ENCODE data around the gene LAT. TPM values are rescaled to one million over a fixed set of nuclear protein-coding genes. Genes with fewer than 3 reads are reported as not detected.
A peak's percentile ranks its signal among the peaks of the same experiment; 100 is the strongest.
"Not testable (repeated sequence)": the region's sequence is repeated elsewhere in the genome, so short reads cannot be mapped to it uniquely, and the experiment has no call there.

LAT gene
- total and polyA plus RNA-seq, 10 donors, result 28.6 to 54.2 (median 32.6) TPM

DNA sequence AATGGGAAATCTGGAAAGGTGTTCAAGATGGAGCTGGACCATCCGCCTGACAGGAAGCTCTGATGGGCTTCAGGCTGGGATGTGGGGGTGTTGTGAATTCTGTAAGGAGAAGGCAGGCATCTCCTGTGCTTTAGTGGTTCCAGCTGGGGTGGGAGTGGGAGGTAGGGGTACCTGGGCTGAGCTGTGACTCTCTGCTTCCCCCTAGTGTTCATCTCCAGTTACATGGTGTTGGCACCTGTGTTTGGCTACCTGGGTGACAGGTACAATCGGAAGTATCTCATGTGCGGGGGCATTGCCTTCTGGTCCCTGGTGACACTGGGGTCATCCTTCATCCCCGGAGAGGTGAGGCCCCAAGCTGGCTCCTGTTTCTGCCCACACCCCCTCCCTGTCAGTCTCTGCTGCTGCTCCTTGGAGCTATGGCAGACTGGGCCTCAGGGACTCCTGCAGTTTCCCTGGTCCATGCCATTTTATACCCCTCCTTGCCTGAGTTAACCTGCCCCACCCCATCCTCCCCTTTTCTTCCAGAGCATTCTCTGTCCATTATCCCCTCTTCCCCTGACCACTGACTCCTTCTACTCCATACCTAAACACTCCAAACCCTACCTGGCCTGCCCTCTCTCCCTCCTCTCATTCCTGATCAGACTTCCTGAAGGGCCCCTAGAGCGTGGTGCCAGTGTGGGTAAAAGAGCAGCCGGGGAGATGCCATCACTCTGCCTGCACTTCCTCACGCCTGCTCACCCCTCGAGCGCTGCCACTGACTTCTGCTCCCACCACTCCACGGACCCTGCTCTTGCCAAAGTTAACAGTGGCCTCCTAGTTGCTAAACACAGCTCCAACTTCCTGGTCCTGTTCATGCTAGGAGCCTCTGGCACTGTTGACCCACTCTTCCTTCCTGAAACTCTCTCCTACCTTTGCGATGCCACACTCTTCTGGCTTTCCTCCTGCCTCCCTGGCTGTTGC is 6.9 kb upstream of the LAT start:
- no peak for TF ChIP-seq POLR2AphosphoS5 (IDR thresholded peaks at IDR 0.05)
- TF ChIP-seq, protein P1, sequence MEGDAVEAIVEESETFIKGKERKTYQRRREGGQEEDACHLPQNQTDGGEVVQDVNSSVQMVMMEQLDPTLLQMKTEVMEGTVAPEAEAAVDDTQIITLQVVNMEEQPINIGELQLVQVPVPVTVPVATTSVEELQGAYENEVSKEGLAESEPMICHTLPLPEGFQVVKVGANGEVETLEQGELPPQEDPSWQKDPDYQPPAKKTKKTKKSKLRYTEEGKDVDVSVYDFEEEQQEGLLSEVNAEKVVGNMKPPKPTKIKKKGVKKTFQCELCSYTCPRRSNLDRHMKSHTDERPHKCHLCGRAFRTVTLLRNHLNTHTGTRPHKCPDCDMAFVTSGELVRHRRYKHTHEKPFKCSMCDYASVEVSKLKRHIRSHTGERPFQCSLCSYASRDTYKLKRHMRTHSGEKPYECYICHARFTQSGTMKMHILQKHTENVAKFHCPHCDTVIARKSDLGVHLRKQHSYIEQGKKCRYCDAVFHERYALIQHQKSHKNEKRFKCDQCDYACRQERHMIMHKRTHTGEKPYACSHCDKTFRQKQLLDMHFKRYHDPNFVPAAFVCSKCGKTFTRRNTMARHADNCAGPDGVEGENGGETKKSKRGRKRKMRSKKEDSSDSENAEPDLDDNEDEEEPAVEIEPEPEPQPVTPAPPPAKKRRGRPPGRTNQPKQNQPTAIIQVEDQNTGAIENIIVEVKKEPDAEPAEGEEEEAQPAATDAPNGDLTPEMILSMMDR (IDR thresholded peaks at IDR 0.05 in 8 of 11, conservative IDR thresholded peaks at IDR 0.05 in 3 of 11), result peak in 8 of 11 experiments; percentile 17 to 54 (median 46)
- intact Hi-C loops (cut with DNase I; ENCODE audit: low total_unique reads), result no loop called here
- WGBS, 5 donors, result 66 to 83% (median 75%) methylated on average over 11 of the region's 11 CpGs
- DNase-seq, result no peak
- Histone ChIP-seq H3K27me3 (replicated peaks in 1 of 7) (no peaks in the 10 kb centered on the region), H3K9me3 (peaks cover 0 to 8% (median 6%) of the 10 kb centered on the region in 8 donors), H3K27ac (no peak overlapping the region), H3K4me3 (no peak overlapping the region), H3K36me3 (peaks cover 3 to 69% (median 48%) of the 10 kb centered on the region in 6 donors), H3K4me1 (peaks cover 13 to 57% (median 37%) of the 10 kb centered on the region in 6 donors)

DNA sequence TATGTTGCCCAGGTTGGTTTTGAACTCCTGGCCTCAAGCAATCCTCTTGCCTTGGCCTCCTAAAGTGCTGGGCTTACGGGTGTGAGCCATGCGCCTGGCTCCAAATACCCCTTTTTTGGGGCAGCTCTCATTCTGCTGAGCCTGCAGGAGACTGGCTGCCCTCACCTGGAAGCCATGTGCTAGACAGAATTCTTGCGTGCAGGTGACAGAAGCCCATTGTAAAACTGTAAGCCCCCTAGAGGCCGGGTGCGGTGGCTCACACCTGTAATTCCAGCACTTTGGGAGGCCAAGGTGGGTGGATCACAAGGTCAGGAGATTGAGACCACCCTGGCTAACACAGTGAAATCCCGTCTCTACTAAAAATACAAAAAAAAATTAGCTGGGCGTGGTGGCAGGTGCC is 4.5 kb upstream of the LAT start:
- H3K9me3 ChIP-seq; H3K27me3 ChIP-seq (replicated peaks in 1 of 7); H3K27ac ChIP-seq; DNase-seq; intact Hi-C loops (cut with DNase I; ENCODE audit: low total_unique reads); H3K4me3 ChIP-seq: not testable (repeated sequence)
- Histone ChIP-seq H3K4me1 (peaks cover 21 to 62% (median 41%) of the 10 kb centered on the region in 6 donors), H3K36me3 (peaks cover 3 to 93% (median 63%) of the 10 kb centered on the region in 6 donors)
- 79 to 92% (median 90%) methylated on average over 7 of the region's 7 CpGs for WGBS, 5 donors

DNA sequence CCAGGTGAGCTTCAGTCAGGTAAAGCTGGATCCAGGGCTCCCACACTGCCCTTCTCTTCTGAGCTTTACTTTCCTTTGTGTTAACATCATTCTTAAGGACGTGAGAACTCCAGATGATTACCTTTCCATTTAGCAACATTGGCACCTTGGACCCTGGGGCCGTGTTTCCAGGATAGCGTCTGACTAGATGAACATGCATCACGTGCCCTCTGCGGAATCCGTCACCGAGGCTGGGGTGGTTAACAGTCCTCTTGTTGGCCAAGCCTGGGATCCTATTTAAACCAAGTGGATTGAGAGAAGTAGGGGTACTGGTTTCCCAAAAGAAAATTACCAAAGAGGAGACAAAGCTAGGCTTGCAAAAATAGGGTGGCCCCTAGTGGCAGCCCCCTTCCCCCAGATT is 3.9 kb upstream of the LAT start:
- H3K27ac ChIP-seq, result no peak overlapping the region
- H3K4me3 ChIP-seq, result no peak overlapping the region
- peaks cover 15 to 62% (median 39%) of the 10 kb centered on the region in 6 donors for H3K4me1 ChIP-seq
- peak; percentile 75 for DNase-seq
- no peak for TF ChIP-seq POLR2AphosphoS5 (IDR thresholded peaks at IDR 0.05)
- H3K27me3 ChIP-seq (replicated peaks in 1 of 7), result no peaks in the 10 kb centered on the region
- H3K9me3 ChIP-seq, result peaks cover 0 to 8% (median 6%) of the 10 kb centered on the region in 8 donors
- peaks cover 3 to 99% (median 63%) of the 10 kb centered on the region in 6 donors for H3K36me3 ChIP-seq
- intact Hi-C loops (cut with DNase I; ENCODE audit: low total_unique reads), result no loop called here
- 88 to 98% (median 97%) methylated on average over 7 of the region's 7 CpGs for WGBS, 5 donors

DNA sequence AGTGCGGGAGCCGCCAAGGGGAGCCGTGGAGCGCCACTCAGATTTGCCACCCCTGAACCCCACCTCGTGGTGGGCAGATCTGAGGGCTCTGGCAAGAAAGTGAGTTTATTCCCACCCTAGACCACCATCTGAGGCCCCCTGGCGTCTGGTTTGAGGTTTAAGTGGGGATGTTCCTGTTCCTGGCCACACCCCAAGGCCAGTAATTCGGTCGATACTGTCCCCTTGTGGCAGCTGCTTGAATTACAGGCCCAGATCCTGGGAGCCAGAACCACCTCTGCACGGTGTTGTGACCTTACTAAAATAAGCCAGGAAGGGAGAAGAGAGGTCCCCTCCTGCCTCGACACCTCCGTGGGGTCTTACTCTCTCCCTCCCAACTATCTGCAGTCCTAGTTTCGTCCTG is 3.3 kb upstream of the LAT start:
- Histone ChIP-seq H3K4me1 (peaks cover 10 to 62% (median 33%) of the 10 kb centered on the region in 6 donors), H3K36me3 (peaks cover 3 to 100% (median 64%) of the 10 kb centered on the region in 6 donors), H3K4me3 (no peak overlapping the region), H3K27me3 (replicated peaks in 1 of 7) (no peaks in the 10 kb centered on the region), H3K27ac (no peak overlapping the region), H3K9me3 (peaks cover 0 to 10% (median 6%) of the 10 kb centered on the region in 8 donors)
- TF ChIP-seq POLR2A (IDR thresholded peaks at IDR 0.05) (no peak), POLR2AphosphoS5 (IDR thresholded peaks at IDR 0.05) (no peak)
- TF ChIP-seq, protein P1 (IDR thresholded peaks at IDR 0.05 in 8 of 11, conservative IDR thresholded peaks at IDR 0.05 in 3 of 11), result peak in 9 of 11 experiments; percentile 8 to 55 (median 36)
- intact Hi-C loops (cut with DNase I; ENCODE audit: low total_unique reads), result no loop called here
- WGBS, 5 donors, result 82 to 89% (median 85%) methylated on average over 11 to 12 of the region's 12 CpGs
- no peak for DNase-seq

DNA sequence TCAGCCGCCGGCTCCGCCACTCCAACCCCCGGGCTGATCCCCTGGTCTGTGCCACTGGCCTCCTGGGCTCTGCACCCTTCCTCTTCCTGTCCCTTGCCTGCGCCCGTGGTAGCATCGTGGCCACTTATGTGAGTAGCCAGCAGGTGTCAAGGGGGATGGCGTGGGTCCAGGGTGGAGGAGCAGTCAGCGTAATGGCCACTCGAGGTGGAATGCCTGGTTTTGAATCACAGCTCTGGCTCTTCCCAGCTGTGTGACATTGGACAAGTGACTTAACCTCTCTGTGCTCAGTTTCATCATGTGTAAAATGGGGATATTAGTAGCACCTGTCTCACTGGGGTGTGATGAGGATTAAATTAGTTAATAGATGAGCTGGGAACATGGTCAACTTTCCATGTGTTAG is 2.4 kb upstream of the LAT start:
- intact Hi-C loops (cut with DNase I; ENCODE audit: low total_unique reads), result no loop called here
- TF ChIP-seq POLR2AphosphoS5 (IDR thresholded peaks at IDR 0.05), result no peak
- TF ChIP-seq POLR2A (IDR thresholded peaks at IDR 0.05), result no peak
- TF ChIP-seq, protein P1 (IDR thresholded peaks at IDR 0.05 in 8 of 11, conservative IDR thresholded peaks at IDR 0.05 in 3 of 11), result no peak
- H3K4me3 ChIP-seq, result no peak overlapping the region
- H3K9me3 ChIP-seq, result peaks cover 0 to 19% (median 14%) of the 10 kb centered on the region in 8 donors
- H3K27me3 ChIP-seq (replicated peaks in 1 of 7), result no peaks in the 10 kb centered on the region
- DNase-seq, result no peak
- 93 to 99% (median 96%) methylated on average over 10 of the region's 10 CpGs for WGBS, 5 donors
- H3K4me1 ChIP-seq, result peaks cover 10 to 62% (median 29%) of the 10 kb centered on the region in 6 donors
- H3K27ac ChIP-seq, result no peak overlapping the region
- peaks cover 7 to 100% (median 73%) of the 10 kb centered on the region in 6 donors for H3K36me3 ChIP-seq

Data from spleen (tissue), 11 donors.